ENCODE measurements around the gene TRIM44.
"Not testable (repeated sequence)": the region's sequence is repeated elsewhere in the genome, so short reads cannot be mapped to it uniquely, and the experiment has no call there.

The TRIM44 gene

DNA sequence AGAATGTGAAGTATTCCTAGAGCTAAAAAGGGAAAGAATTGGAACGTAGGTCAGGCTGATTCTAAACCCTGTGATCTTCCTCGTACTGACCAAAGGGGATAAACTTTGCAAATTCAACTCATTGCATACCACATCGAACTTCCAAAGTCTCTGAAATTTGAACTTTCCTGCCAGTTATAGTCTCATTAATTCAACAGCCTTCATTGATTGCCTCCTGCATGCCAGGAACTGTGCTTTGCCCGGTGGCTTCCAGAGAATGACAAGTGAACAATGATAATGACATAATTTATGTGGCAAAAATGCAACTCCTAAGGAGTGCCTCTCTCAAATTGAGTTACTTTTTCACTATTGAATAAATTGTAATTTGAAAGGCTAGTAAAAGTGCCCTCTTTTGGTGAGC, 173.6 kb downstream of the TRIM44 start:
- Histone ChIP-seq H3K27ac (no peak overlapping the region), H3K4me3 (no peak overlapping the region)

GRCh38 chr11:35838071-35838470, 175.5 kb downstream of the TRIM44 start:
- Histone ChIP-seq H3K4me3 (no peak overlapping the region), H3K27ac (no peak overlapping the region)

DNA sequence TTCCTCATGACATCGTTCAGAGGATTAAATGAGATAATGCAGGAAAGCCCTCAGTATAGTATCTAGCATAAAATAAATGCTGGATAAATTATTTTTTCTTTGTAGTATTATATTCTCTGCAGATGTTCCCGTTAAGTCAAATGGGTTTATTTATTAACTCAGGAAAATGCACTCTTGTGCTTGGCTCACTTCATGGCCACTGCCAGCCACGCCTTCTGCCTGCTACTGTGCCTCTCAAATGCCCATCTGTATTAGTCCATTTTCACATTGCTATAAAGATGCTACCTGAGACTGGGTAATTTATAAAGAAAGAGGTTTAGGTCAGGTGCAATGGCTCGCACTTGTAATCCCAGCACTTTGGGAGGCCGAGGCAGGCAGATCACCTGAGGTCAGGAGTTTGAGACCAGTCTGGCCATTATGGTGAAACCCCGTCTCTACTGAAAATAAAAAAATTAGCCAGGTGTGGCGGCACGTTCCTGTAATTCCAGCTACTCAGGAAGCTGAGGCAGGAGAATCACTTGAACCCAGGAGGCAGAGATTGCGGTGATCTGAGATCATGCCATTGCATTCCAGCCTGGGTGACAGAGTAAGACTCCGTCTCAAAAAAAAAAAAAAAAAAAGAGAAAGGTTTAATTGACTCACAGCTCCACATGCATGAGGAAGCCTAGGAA, 176.3 kb downstream of the TRIM44 start:
- not testable (repeated sequence) for H3K4me3 ChIP-seq, H3K27ac ChIP-seq

- Histone ChIP-seq H3K27ac (no peak overlapping the region), H3K4me3 (no peak overlapping the region)
These were observed 177.0 kb downstream of the TRIM44 start for GRCh38 chr11:35839368-35840161.

GRCh38 chr11:35841733-35842132, 179.2 kb downstream of the TRIM44 start:
- Histone ChIP-seq H3K4me3 (no peak overlapping the region), H3K27ac (no peak overlapping the region)

- Histone ChIP-seq H3K27ac (no peak overlapping the region), H3K4me3 (no peak overlapping the region)
These were observed 180.4 kb downstream of the TRIM44 start for GRCh38 chr11:35842958-35843357.

DNA sequence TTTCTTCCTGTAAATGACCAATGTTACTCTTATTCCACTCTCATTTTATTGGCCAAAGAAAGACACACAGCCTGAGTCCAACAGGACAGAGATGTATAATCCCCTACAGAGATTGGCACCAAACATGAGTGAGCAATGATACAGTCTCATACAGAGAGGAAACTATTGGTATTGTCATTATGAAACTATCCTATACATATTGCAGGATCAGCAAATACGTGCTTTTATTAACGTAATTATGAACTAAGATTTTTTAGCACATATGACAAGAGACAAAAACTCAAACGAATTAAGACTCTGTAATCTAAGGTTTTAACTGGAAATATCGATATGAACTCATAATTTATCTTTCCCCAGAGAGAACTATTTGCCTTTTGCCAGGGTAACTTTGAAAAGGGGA, 182.0 kb downstream of the TRIM44 start:
- Histone ChIP-seq H3K27ac (no peak overlapping the region), H3K4me3 (no peak overlapping the region)

GRCh38 chr11:35845860-35846259, 183.3 kb downstream of the TRIM44 start:
- Histone ChIP-seq H3K4me3 (no peak overlapping the region), H3K27ac (no peak overlapping the region)

DNA sequence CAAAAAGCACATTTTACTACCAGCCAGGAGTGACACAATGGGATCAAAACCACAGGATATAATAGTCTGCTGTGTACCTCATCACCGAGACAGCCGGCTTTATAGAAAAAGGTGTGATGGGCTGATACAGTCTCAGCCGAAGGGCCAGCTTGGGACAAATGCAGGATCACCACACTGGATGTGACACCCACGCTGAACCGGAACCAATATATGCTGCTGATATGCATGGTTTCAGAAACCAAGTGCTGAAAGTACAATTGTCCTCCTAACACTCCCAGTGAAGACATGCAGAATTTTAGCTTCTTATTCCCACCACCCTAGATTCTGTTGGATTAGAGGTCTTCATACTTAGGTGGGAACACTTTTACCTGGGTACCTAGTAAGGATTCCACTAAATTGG, 184.3 kb downstream of the TRIM44 start:
- H3K27ac ChIP-seq, result no peak overlapping the region

DNA sequence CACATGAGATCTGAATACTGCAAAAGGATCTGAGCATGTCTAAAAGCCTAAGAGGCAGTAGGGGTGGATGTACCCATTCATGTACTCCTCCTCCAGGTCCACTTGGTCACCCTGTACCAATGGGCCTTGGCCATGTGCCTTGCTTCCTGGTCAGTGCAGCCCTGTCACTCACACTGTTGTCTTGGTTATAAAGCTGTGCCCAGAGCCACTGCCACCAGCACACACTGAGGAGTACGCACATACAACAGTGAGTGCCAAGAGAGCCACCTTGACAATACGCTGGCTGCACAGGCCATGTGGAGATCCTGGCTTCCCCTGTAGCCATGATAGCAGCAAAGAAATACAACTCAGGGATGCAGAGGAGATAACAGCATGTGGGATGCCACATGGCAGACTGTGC, 184.9 kb downstream of the TRIM44 start:
- Histone ChIP-seq H3K27ac (no peak overlapping the region), H3K4me3 (no peak overlapping the region)

More for the DNA sequence above, 184.3 kb downstream of the TRIM44 start:
- no peak overlapping the region for H3K4me3 ChIP-seq

GRCh38 chr11:35848616-35849015, 186.0 kb downstream of the TRIM44 start:
- Histone ChIP-seq H3K27ac (no peak overlapping the region), H3K4me3 (no peak overlapping the region)

- H3K4me3 ChIP-seq, result no peak overlapping the region
- no peak overlapping the region for H3K27ac ChIP-seq
These were observed 187.6 kb downstream of the TRIM44 start for GRCh38 chr11:35850191-35850590.

- H3K4me3 ChIP-seq, result no peak overlapping the region
- no peak overlapping the region for H3K27ac ChIP-seq
These were observed 188.8 kb downstream of the TRIM44 start for GRCh38 chr11:35851342-35851741.

DNA sequence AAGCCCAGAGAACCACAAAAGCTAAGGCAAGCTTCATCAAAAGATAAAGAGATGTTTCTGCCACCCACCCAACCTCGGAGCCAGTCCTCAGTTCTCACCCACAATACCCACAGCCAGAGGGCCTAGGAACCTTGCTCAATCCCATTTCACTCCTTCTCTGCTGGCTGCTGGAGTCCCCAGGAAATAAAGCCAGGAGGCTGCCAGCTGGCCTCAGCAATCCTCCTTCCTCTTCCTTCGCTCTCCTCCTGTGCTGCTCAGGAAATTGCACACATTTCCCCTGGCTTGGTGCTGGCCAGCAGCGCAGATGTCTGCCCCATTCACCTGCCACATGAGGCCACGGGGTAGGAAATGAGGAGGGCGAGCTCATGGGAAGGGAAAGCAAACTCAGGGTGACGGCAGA, 189.5 kb downstream of the TRIM44 start:
- H3K27ac ChIP-seq, result no peak overlapping the region
- no peak overlapping the region for H3K4me3 ChIP-seq

GRCh38 chr11:35853971-35854370, 191.4 kb downstream of the TRIM44 start:
- Histone ChIP-seq H3K4me3 (no peak overlapping the region), H3K27ac (no peak overlapping the region)

DNA sequence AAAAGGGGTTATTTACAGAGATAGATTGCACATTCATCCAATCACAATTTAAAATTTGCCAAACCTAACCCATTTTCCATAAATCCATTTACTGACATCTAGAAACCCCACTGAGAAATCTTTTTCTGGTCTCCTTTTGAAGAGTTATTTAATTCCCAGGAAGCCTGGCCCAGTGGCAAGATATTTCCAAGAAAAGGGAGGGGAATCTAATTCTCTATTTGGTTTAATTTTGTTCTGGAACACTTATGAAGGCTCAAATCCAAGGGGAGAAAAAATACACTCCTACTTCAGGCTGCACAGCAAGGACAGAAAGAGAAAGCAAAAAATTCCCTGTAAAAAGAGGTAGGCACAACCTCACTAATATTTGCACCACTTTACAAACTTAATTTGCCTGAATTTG, 193.1 kb downstream of the TRIM44 start:
- Histone ChIP-seq H3K4me3 (no peak overlapping the region), H3K27ac (no peak overlapping the region)

DNA sequence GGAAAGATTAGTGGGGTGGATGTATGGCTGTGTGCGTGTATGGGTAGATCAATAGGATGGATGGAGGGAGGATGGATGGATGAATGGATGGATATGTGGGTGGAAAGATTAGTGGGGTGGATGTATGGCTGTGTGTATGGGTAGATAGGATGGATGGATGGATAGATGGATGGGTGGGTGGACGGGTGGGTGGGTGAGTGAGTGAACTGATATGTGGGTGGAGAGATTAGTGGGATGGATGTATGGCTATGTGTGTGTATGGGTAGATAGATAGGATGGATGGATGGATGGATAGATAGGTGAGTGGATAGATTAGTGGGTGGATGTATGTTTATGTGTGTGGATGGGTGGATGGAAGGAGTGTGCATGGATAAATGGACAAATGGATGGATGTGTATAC, 193.7 kb downstream of the TRIM44 start:
- Histone ChIP-seq H3K27ac (no peak overlapping the region), H3K4me3 (no peak overlapping the region)

DNA sequence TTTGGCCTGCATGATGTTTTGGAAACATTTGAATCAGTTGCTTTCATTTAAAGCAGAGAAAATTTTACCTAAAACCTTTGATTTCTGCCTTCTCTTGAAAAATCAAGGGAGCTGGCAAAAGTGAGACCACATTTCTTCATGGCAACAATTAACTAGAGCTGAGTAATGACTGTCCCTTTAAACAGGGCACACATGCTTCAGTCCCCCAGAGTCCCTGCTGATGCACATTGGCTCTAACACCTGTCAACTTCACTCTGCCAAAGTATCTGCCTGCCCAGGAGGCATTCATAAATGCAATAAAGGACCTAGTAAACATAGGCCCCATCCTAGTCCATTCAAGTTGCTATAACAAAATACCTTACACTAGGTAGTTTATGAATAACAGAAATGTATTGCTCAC, 194.2 kb downstream of the TRIM44 start:
- Histone ChIP-seq H3K4me3 (no peak overlapping the region), H3K27ac (no peak overlapping the region)

DNA sequence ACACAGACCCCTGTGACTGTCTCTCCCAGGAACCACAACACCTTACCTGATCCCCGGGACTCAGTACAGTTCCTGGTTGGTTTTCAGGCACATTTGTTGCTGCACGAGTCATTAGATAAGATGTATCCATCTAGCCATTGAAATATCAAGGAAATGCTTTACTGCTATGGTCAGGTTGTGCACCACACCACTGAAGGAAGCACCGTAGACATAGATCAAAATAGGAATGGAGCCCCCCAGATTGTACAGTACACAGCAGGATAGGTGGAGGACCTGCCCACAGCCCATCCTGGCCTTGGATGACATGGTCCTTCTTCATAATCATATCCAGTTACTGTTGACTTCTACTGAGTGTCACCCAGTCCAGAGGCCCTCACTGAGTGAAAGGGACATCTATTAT, 195.3 kb downstream of the TRIM44 start:
- Histone ChIP-seq H3K27ac (no peak overlapping the region), H3K4me3 (no peak overlapping the region)

DNA sequence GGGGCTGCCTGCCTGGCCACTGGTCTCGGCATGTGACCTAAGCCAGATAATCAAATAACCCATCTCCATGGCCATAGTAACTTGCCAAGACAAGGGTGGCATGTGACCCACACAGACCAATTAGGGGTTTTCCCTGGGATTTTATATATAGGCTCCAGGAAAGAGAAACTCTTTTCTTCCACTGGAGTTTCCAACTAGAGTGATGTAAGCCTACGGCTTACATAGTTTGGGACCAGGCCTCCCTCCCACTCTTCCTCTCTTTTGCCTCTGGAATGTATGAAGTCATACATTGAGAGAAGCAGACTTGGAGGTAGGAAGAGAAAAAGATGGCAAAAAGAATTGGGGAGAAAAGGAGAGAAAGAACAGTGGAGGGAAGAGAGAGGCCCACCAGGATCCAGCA, 196.7 kb downstream of the TRIM44 start:
- no peak overlapping the region for H3K27ac ChIP-seq
- H3K4me3 ChIP-seq, result no peak overlapping the region

GRCh38 chr11:35860194-35860593, 197.6 kb downstream of the TRIM44 start:
- not testable (repeated sequence) for H3K27ac ChIP-seq, H3K4me3 ChIP-seq

- no peak overlapping the region for H3K4me3 ChIP-seq
- H3K27ac ChIP-seq, result no peak overlapping the region
These were observed 198.6 kb downstream of the TRIM44 start for GRCh38 chr11:35861191-35861590.
